ENCODE measurements around the gene NWD2.

NWD2 gene

GRCh38 chr4:37388681-37389365, 144.3 kb downstream of the NWD2 start:
- no peaks in the 10 kb centered on the region for H3K36me3 ChIP-seq (ENCODE audit: low read length)
- TF ChIP-seq EZH2phosphoT487 (conservative IDR thresholded peaks at IDR 0.05; ENCODE audit: low read length) (no peak), CTCF (IDR thresholded peaks at IDR 0.05; ENCODE audit: insufficient read depth, low read length, poor library complexity, severe bottlenecking) (no peak)
- H3K27me3 ChIP-seq (ENCODE audit: low read length) = no peaks in the 10 kb centered on the region
- H3K4me3 ChIP-seq (ENCODE audit: insufficient read depth, low read length, poor library complexity, severe bottlenecking) = no peak overlapping the region
- no peaks in the 10 kb centered on the region for H3F3A ChIP-seq (ENCODE audit: insufficient read depth)
- H3K79me2 ChIP-seq (ENCODE audit: insufficient read depth, low read length) = no peaks in the 10 kb centered on the region
- H3K9me2 ChIP-seq (replicated peaks; ENCODE audit: insufficient read depth, low read length) = no peaks in the 10 kb centered on the region
- H4K20me1 ChIP-seq (ENCODE audit: low read depth, low read length) = no peaks in the 10 kb centered on the region
- no peak overlapping the region for H2AFZ ChIP-seq (ENCODE audit: low read depth, low read length, severe bottlenecking)
- no peak overlapping the region for H3K27ac ChIP-seq (ENCODE audit: low read depth, low read length)
- H3K9me3 ChIP-seq (ENCODE audit: insufficient read depth, low read length) = no peaks in the 10 kb centered on the region
- no peak overlapping the region for H3K9ac ChIP-seq (ENCODE audit: low read length)
- H3K4me2 ChIP-seq (ENCODE audit: low read depth, low read length, poor library complexity, severe bottlenecking) = no peak overlapping the region

GRCh38 chr4:37389366-37389765, 144.8 kb downstream of the NWD2 start:
- no peaks in the 10 kb centered on the region for H3K79me2 ChIP-seq (ENCODE audit: insufficient read depth, low read length)
- no peaks in the 10 kb centered on the region for H3F3A ChIP-seq (ENCODE audit: insufficient read depth)
- no peak for TF ChIP-seq EZH2phosphoT487 (conservative IDR thresholded peaks at IDR 0.05; ENCODE audit: low read length)
- TF ChIP-seq CTCF (IDR thresholded peaks at IDR 0.05; ENCODE audit: insufficient read depth, low read length, poor library complexity, severe bottlenecking) = no peak
- no peaks in the 10 kb centered on the region for H3K9me2 ChIP-seq (replicated peaks; ENCODE audit: insufficient read depth, low read length)
- no peak overlapping the region for H3K4me2 ChIP-seq (ENCODE audit: low read depth, low read length, poor library complexity, severe bottlenecking)
- H4K20me1 ChIP-seq (ENCODE audit: low read depth, low read length) = no peaks in the 10 kb centered on the region
- no peaks in the 10 kb centered on the region for H3K9me3 ChIP-seq (ENCODE audit: insufficient read depth, low read length)
- H3K27me3 ChIP-seq (ENCODE audit: low read length) = no peaks in the 10 kb centered on the region
- H3K4me3 ChIP-seq (ENCODE audit: insufficient read depth, low read length, poor library complexity, severe bottlenecking) = no peak overlapping the region
- H3K27ac ChIP-seq (ENCODE audit: low read depth, low read length) = no peak overlapping the region
- no peak overlapping the region for H2AFZ ChIP-seq (ENCODE audit: low read depth, low read length, severe bottlenecking)
- H3K36me3 ChIP-seq (ENCODE audit: low read length) = no peaks in the 10 kb centered on the region
- H3K9ac ChIP-seq (ENCODE audit: low read length) = no peak overlapping the region

GRCh38 chr4:37389967-37390580, 145.5 kb downstream of the NWD2 start:
- H3K27ac ChIP-seq (ENCODE audit: low read depth, low read length) = no peak overlapping the region
- H3F3A ChIP-seq (ENCODE audit: insufficient read depth) = no peaks in the 10 kb centered on the region
- no peaks in the 10 kb centered on the region for H3K9me2 ChIP-seq (replicated peaks; ENCODE audit: insufficient read depth, low read length)
- no peak overlapping the region for H3K4me3 ChIP-seq (ENCODE audit: insufficient read depth, low read length, poor library complexity, severe bottlenecking)
- no peaks in the 10 kb centered on the region for H3K9me3 ChIP-seq (ENCODE audit: insufficient read depth, low read length)
- peak; percentile 74 for TF ChIP-seq CTCF (IDR thresholded peaks at IDR 0.05; ENCODE audit: insufficient read depth, low read length, poor library complexity, severe bottlenecking)
- TF ChIP-seq EZH2phosphoT487 (conservative IDR thresholded peaks at IDR 0.05; ENCODE audit: low read length) = no peak
- H3K4me2 ChIP-seq (ENCODE audit: low read depth, low read length, poor library complexity, severe bottlenecking) = no peak overlapping the region
- H3K79me2 ChIP-seq (ENCODE audit: insufficient read depth, low read length) = no peaks in the 10 kb centered on the region
- no peaks in the 10 kb centered on the region for H3K27me3 ChIP-seq (ENCODE audit: low read length)
- H2AFZ ChIP-seq (ENCODE audit: low read depth, low read length, severe bottlenecking) = no peak overlapping the region
- no peaks in the 10 kb centered on the region for H3K36me3 ChIP-seq (ENCODE audit: low read length)
- H3K9ac ChIP-seq (ENCODE audit: low read length) = no peak overlapping the region
- H4K20me1 ChIP-seq (ENCODE audit: low read depth, low read length) = no peaks in the 10 kb centered on the region

All from SU-DHL-6 (cell line).